ENCODE data around the gene CCL14. TPM values are rescaled to one million over a fixed set of nuclear protein-coding genes. Genes with fewer than 3 reads are reported as not detected.

Gene CCL14
- total and polyA plus RNA-seq, 9 of the 15 experiments (the other 6 are each of a cell fraction or from before 2014, with no cell fraction given) = not detected

DNA sequence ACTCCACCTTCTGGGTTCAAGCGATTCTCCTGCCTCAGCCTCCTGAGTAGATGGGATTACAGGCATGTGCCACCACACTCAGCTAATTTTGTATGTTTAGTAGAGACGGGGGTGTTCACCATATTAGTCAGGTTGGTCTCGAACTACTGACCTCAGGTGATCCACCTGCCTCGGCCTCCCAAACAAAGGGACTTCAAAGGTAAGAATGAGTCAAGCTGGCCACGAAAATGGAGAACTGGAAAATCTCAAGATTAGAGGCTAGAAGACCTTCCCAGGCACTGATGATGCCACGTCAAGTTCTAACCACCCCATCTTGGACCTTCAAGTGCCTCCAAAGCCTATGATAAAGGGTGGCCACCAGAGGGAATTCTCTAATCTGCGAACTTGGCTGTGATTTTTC lies 16.1 kb upstream of the CCL14 start:
- DNase-seq (ENCODE audit: extremely low read depth in 1 of 4, low spot score in 3 of 4) = no peak
- 6% methylated on average over 7 of the region's 7 CpGs for WGBS (ENCODE audit: insufficient coverage, low coverage, missing lambda C conversion rate)
- ChIA-PET POLR2A (no interaction called here), CTCF (ENCODE audit: low intra/inter-chr PET ratio) (no interaction called here)
- H3K79me2 ChIP-seq (ENCODE audit: control insufficient read depth, insufficient read depth, low read length) = no peaks in the 10 kb centered on the region
- H3K27ac ChIP-seq (ENCODE audit: extremely low read depth, low read depth, low read length) = no peak overlapping the region
- no peak overlapping the region for H3K9ac ChIP-seq (ENCODE audit: insufficient read depth in 1 of 2, low read depth in 2 of 2, low read length in 2 of 2)
- no peaks in the 10 kb centered on the region for H3K36me3 ChIP-seq (ENCODE audit: control insufficient read depth, insufficient read depth, low read length)
- FAIRE-seq = no peak
- BruUV-seq (replicated peaks) = no TSS peak
- TF ChIP-seq ZNF644 (tag; IDR thresholded peaks at IDR 0.05; ENCODE audit: low read depth) (no peak), KLF10 (CRISPR knock-in tag; IDR thresholded peaks at IDR 0.05) (no peak), COPS2 (conservative IDR thresholded peaks at IDR 0.05) (no peak), NFE2 (IDR thresholded peaks at IDR 0.05; ENCODE audit: low read depth) (no peak), NCOR1 (IDR thresholded peaks at IDR 0.05) (no peak), POLR2B (IDR thresholded peaks at IDR 0.05; ENCODE audit: low read depth, partially characterized antibody) (no peak), POLR2A (conservative IDR thresholded peaks at IDR 0.05) (no peak)
- H3K27me3 ChIP-seq (ENCODE audit: control insufficient read depth in 2 of 2, insufficient read depth in 2 of 2, low read length in 2 of 2) = peaks cover 7 to 13% of the 10 kb centered on the region in 2 experiments; a peak in 3 of 5 replicates
- no peaks in the 10 kb centered on the region for H3K4me1 ChIP-seq (replicated peaks in 1 of 2; ENCODE audit: control insufficient read depth in 2 of 2, insufficient read depth in 2 of 2, low read length in 2 of 2)
- no peaks in the 10 kb centered on the region for H3K9me1 ChIP-seq (ENCODE audit: control insufficient read depth, insufficient read depth, low read length)
- in situ Hi-C loops (cut with MboI) = no loop called here
- no peaks in the 10 kb centered on the region for H3K9me3 ChIP-seq (replicated peaks; ENCODE audit: control insufficient read depth, insufficient read depth, low read depth, low read length)
- intact Hi-C loops (cut with micrococcal nuclease) = no loop called here
- ATAC-seq = no peak
- H4K20me1 ChIP-seq (replicated peaks; ENCODE audit: control insufficient read depth, insufficient read depth, low read length) = no peaks in the 10 kb centered on the region
- no peak overlapping the region for H3K4me3 ChIP-seq
- no peak overlapping the region for H2AFZ ChIP-seq (ENCODE audit: low read depth, low read length)
- no peak overlapping the region for H3K4me2 ChIP-seq (ENCODE audit: insufficient read depth, low read length)

DNA sequence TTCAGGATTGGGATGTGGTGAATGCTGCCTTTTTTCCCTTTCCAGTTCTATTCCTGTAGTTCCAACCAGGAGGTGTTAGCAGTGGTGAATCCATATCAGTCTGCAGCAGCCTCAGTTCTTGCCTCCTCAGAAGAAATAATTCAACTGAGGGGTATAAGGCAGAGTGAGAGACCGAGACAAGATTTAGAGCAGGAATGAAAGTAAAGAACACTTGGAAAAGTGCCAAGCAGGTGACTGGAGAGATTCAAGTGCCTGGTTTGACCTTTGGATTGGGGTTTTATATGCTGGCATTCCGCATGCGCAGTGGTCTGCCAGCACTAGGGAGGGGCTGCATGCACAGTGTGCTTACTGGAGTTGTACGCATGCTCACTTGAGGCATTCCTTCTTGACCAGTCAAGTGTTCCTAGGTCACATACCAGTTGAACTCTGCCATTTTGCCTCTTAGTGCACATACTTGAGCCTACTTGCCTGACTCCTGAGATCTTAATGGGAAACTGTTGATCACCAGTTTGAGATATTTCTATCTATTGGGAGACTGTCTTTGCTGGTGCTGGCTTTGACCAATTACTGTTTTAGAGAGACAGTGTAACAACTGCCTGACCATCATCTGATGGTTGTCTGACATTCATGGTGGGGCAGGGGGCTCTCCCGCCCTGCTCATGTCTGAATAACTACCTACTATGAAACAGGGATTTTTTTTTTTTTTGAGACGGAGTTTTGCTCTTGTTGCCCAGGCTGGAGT lies 15.5 kb upstream of the CCL14 start:
- FAIRE-seq (no peak), DNase-seq (ENCODE audit: extremely low read depth in 1 of 4, low spot score in 3 of 4) (peak in 3 of 4 experiments; percentile 15 to 36 (median 21)), ATAC-seq (peak; percentile 61)
- no peaks in the 10 kb centered on the region for H3K9me3 ChIP-seq (replicated peaks; ENCODE audit: control insufficient read depth, insufficient read depth, low read depth, low read length)
- peaks cover 7 to 12% of the 10 kb centered on the region in 2 experiments; a peak in 3 of 5 replicates for H3K27me3 ChIP-seq (ENCODE audit: control insufficient read depth in 2 of 2, insufficient read depth in 2 of 2, low read length in 2 of 2)
- in situ Hi-C loops (cut with MboI) (no loop called here), intact Hi-C loops (cut with micrococcal nuclease) (no loop called here)
- no peaks in the 10 kb centered on the region for H3K36me3 ChIP-seq (ENCODE audit: control insufficient read depth, insufficient read depth, low read length)
- no peaks in the 10 kb centered on the region for H3K4me1 ChIP-seq (replicated peaks in 1 of 2; ENCODE audit: control insufficient read depth in 2 of 2, insufficient read depth in 2 of 2, low read length in 2 of 2)
- H3K9ac ChIP-seq (ENCODE audit: insufficient read depth in 1 of 2, low read depth in 2 of 2, low read length in 2 of 2) = no peak overlapping the region
- ChIA-PET POLR2A (interaction anchor here (0.8 kb wide), 1 partner anchor 483 kb away, joined by 4 read pairs; no protein-coding TSS in a partner anchor), CTCF (ENCODE audit: low intra/inter-chr PET ratio) (no interaction called here)
- no peak overlapping the region for H2AFZ ChIP-seq (ENCODE audit: low read depth, low read length)
- no TSS peak for BruUV-seq (replicated peaks)
- no peak overlapping the region for H3K4me2 ChIP-seq (ENCODE audit: insufficient read depth, low read length)
- H3K4me3 ChIP-seq = no peak overlapping the region
- peak; percentile 10; the same call in 1 of the 2 replicates for TF ChIP-seq NFIX (CRISPR knock-in tag; IDR thresholded peaks at IDR 0.05; ENCODE audit: low read depth)
- TF ChIP-seq NFIC (IDR thresholded peaks at IDR 0.05) = peak; percentile 55
- peak; percentile 89 to 91 for TF ChIP-seq NRF1 (conservative IDR thresholded peaks at IDR 0.05 in 1 of 2, IDR thresholded peaks at IDR 0.05 in 1 of 2)
- TF ChIP-seq NFXL1 (CRISPR knock-in tag; IDR thresholded peaks at IDR 0.05) = no peak
- no peak for TF ChIP-seq ZNF41 (CRISPR knock-in tag; conservative IDR thresholded peaks at IDR 0.05)
- no peaks in the 10 kb centered on the region for H3K79me2 ChIP-seq (ENCODE audit: control insufficient read depth, insufficient read depth, low read length)
- no peak overlapping the region for H3K27ac ChIP-seq (ENCODE audit: extremely low read depth, low read depth, low read length)
- WGBS (ENCODE audit: insufficient coverage, low coverage, missing lambda C conversion rate) = 0% methylated on average over 6 of the region's 6 CpGs
- no peaks in the 10 kb centered on the region for H3K9me1 ChIP-seq (ENCODE audit: control insufficient read depth, insufficient read depth, low read length)
- H4K20me1 ChIP-seq (replicated peaks; ENCODE audit: control insufficient read depth, insufficient read depth, low read length) = no peaks in the 10 kb centered on the region

Measured in K562 (cell line).